Measurements from ENCODE around the gene RAB8A. TPM values are rescaled to one million over a fixed set of nuclear protein-coding genes. Genes with fewer than 3 reads are reported as not detected.
A peak's percentile ranks its signal among the peaks of the same experiment; 100 is the strongest.

RAB8A gene
- total and polyA plus RNA-seq, 2 experiments from 2014 or later = 53.1 to 59.5 TPM

- TF ChIP-seq ZNF462 (CRISPR knock-in tag; IDR thresholded peaks at IDR 0.05) = no peak
- TF ChIP-seq ZNF331 (CRISPR knock-in tag; IDR thresholded peaks at IDR 0.05; ENCODE audit: low read depth) = no peak
- no peak for TF ChIP-seq NANOG (IDR thresholded peaks at IDR 0.05; ENCODE audit: borderline replicate concordance)
- TF ChIP-seq CREB1 (CRISPR knock-in tag; IDR thresholded peaks at IDR 0.05; ENCODE audit: low read depth) = no peak
- no peak for TF ChIP-seq CTCF (conservative IDR thresholded peaks at IDR 0.05; ENCODE audit: low read depth in 2 of 2)
- TF ChIP-seq ZNF114 (CRISPR knock-in tag; IDR thresholded peaks at IDR 0.05) = no peak
- no peak for TF ChIP-seq STAT1 (IDR thresholded peaks at IDR 0.05; ENCODE audit: unreplicated experiment)
Observed at GRCh38 chr19:16134510-16134909, 22.8 kb downstream of the RAB8A start (continued).

- H2AFZ ChIP-seq = no peak overlapping the region
- H4K20me1 ChIP-seq (replicated peaks; ENCODE audit: insufficient read depth) = peaks cover 3% of the 10 kb centered on the region; the same call in 1 of the 2 replicates
- Mint-ChIP-seq H3K9me3 (peaks cover 2% of the 10 kb centered on the region), H3K36me3 (ENCODE audit: low read depth) (peaks cover 41% of the 10 kb centered on the region), H3K27ac (no peak overlapping the region), H3K4me3 (no peak overlapping the region), H3K4me1 (0 out of 3 replicates have a peak, but pooled peaks cover 4% of the 10 kb centered on the region), H3K27me3 (ENCODE audit: insufficient read depth, low read depth, poor library complexity) (peaks cover 5% of the 10 kb centered on the region)
- H3K4me3 ChIP-seq = no peak overlapping the region
- ATAC-seq (peak; percentile 70), DNase-seq (ENCODE audit: low spot score) (no peak)
- H3K27ac ChIP-seq (ENCODE audit: low read depth) = no peak overlapping the region
- H3K4me1 ChIP-seq (ENCODE audit: insufficient read depth) = no peaks in the 10 kb centered on the region
- H3K36me3 ChIP-seq (ENCODE audit: insufficient read depth) = 0 out of 2 replicates have a peak, but pooled peaks cover 5% of the 10 kb centered on the region
- no peaks in the 10 kb centered on the region for H3K27me3 ChIP-seq (ENCODE audit: insufficient read depth)
- H3F3A ChIP-seq (replicated peaks; ENCODE audit: low read depth) = no peaks in the 10 kb centered on the region
- no peaks in the 10 kb centered on the region for H3K9me2 ChIP-seq (ENCODE audit: insufficient read depth)
- TF ChIP-seq CTCF (conservative IDR thresholded peaks at IDR 0.05; ENCODE audit: low read depth in 2 of 2) (peak in 1 of 2 experiments; percentile 14; a peak in 1 of 4 replicates), POLR2AphosphoS5 (IDR thresholded peaks at IDR 0.05; ENCODE audit: low read depth) (no peak)
- no peaks in the 10 kb centered on the region for H3K79me2 ChIP-seq (replicated peaks; ENCODE audit: insufficient read depth)
- no peak overlapping the region for H3K4me2 ChIP-seq
Observed at GRCh38 chr19:16135430-16136127, 23.9 kb downstream of the RAB8A start.

Data from GM23338 (cell line).